Urinary bladder (tissue), 2 donors: ENCODE measurements around the gene MOCS1. TPM values are rescaled to one million over a fixed set of nuclear protein-coding genes. Genes with fewer than 3 reads are reported as not detected.

Experiments
- polyA plus RNA-seq: library from polyadenylated mRNA; stranded (reverse); fragments of 200-250 nt; gene quantifications from one replicate; pipeline ENCODE4 v1.2.3, GENCODE V29; 2013
- total RNA-seq: library from RNA; depleted of rRNA; stranded (reverse); fragments of >200 nt; gene quantifications from one replicate; pipeline ENCODE4 v1.2.3, GENCODE V29; 2014
- donor health status: healthy.

Gene MOCS1
- total and polyA plus RNA-seq, 2 donors = 7.0 to 20.4 TPM

Other genes starting within 250 kb of the MOCS1 start
- gene KIF6, start 209.1 kb downstream of the MOCS1 start, total RNA-seq = 1.1 TPM
- 0.14 TPM for gene KIF6, start 209.1 kb downstream of the MOCS1 start, polyA plus RNA-seq
- gene DAAM2, start 142.1 kb downstream of the MOCS1 start, total RNA-seq = 21.1 TPM
- gene DAAM2, start 142.1 kb downstream of the MOCS1 start, polyA plus RNA-seq = 25.9 TPM